ENCODE data around the gene SIL1.

- TF ChIP-seq CTCF (IDR thresholded peaks at IDR 0.05), result no peak
- TF ChIP-seq POLR2A (IDR thresholded peaks at IDR 0.05; ENCODE audit: low read depth), result no peak
These were observed 212.5 kb downstream of the SIL1 start for GRCh38 chr5:138985683-138986082.

All from esophagus muscularis mucosa (tissue), 3 donors.